Measurements from ENCODE around the gene PUDP. TPM values are rescaled to one million over a fixed set of nuclear protein-coding genes. Genes with fewer than 3 reads are reported as not detected.

The PUDP gene
- total RNA-seq, 2 donors from 2014 or later, result 14.8 to 17.6 TPM

DNA sequence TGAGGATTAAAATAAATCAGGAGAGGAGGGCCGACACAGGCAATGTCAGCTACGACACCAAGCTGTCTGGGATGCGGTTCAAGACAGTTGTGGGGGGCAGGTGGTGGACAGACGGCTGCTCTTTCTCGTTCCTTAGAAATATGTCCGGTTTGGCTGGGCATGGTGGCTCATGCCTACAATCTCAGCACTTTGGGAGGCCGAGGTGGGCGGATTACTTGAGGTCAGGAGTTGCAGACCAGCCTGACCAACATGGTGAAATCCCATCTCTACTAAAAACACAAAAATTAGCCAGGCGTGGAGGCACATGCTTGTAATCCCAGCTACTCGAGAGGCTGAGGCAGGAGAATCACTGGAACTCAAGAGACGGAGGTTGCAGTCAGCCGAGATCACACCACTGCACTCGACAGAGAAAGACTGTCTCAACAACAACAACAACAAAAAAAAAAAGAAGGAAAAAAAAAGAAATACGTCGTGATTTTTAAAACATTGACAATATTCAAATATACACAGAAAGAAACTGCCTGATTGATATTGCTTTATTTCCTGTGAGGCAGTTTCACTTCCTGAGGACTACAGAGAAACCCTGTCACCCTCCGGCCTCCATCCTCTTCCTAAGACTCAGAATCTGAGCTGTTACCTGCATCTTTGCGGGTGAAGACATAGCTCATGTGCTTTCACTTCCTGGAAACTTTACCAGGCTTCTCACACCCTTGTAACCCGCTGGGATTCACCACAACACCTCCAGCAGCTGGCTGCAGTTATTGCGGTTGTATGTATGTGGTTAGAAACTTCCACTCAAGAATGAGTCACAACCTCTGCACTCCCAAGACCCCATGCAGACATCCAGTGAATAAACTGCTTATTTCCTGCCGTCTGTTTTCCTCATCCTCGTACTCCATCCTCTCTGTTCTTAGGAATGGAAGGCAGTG, 64.2 kb downstream of the PUDP start:
- no peaks in the 10 kb centered on the region for H3K4me1 ChIP-seq (replicated peaks)
- H3K36me3 ChIP-seq, result no peaks in the 10 kb centered on the region
- no peak overlapping the region for H3K4me3 ChIP-seq
- intact Hi-C loops (cut with DNase I), result no loop called here
- H3K27me3 ChIP-seq (replicated peaks; ENCODE audit: insufficient read depth), result no peaks in the 10 kb centered on the region
- DNase-seq (ENCODE audit: low spot score), result no peak
- TF ChIP-seq POLR2A (IDR thresholded peaks at IDR 0.05) (no peak), POLR2AphosphoS5 (IDR thresholded peaks at IDR 0.05) (no peak)
- TF ChIP-seq, protein P1, sequence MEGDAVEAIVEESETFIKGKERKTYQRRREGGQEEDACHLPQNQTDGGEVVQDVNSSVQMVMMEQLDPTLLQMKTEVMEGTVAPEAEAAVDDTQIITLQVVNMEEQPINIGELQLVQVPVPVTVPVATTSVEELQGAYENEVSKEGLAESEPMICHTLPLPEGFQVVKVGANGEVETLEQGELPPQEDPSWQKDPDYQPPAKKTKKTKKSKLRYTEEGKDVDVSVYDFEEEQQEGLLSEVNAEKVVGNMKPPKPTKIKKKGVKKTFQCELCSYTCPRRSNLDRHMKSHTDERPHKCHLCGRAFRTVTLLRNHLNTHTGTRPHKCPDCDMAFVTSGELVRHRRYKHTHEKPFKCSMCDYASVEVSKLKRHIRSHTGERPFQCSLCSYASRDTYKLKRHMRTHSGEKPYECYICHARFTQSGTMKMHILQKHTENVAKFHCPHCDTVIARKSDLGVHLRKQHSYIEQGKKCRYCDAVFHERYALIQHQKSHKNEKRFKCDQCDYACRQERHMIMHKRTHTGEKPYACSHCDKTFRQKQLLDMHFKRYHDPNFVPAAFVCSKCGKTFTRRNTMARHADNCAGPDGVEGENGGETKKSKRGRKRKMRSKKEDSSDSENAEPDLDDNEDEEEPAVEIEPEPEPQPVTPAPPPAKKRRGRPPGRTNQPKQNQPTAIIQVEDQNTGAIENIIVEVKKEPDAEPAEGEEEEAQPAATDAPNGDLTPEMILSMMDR (IDR thresholded peaks at IDR 0.05), result no peak
- H3K9me3 ChIP-seq, result no peaks in the 10 kb centered on the region
- 89% methylated on average over 19 of the region's 21 CpGs for WGBS
- H3K27ac ChIP-seq, result no peak overlapping the region

DNA sequence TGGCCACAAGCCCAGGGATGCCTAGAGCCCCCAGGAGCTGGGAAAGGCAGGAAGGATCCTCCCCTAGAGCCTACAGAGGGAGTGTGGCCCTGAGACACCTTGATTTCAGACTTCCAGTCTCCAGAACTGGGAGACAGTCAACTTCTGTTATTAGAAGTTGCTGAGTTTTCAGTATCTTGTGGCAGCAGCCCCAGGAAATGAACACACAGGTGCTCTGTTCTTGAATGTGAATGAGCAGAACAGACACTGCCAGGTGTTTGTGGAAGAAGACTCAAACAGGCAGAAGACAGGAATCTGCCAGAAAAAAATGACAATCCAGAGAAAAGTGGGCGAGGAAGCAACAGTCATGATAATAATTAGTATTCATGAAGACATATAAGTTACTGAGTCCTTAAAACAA, 64.9 kb downstream of the PUDP start:
- Histone ChIP-seq H3K27me3 (replicated peaks; ENCODE audit: insufficient read depth) (no peaks in the 10 kb centered on the region), H3K27ac (no peak overlapping the region), H3K4me3 (no peak overlapping the region), H3K9me3 (no peaks in the 10 kb centered on the region), H3K36me3 (no peaks in the 10 kb centered on the region), H3K4me1 (replicated peaks) (no peaks in the 10 kb centered on the region)
- intact Hi-C loops (cut with DNase I), result no loop called here
- no peak for DNase-seq (ENCODE audit: low spot score)
- 86% methylated on average over 1 of the region's 1 CpG for WGBS
- no peak for TF ChIP-seq POLR2AphosphoS5 (IDR thresholded peaks at IDR 0.05)
- TF ChIP-seq, protein P1 (IDR thresholded peaks at IDR 0.05), result no peak
- TF ChIP-seq POLR2A (IDR thresholded peaks at IDR 0.05), result no peak

DNA sequence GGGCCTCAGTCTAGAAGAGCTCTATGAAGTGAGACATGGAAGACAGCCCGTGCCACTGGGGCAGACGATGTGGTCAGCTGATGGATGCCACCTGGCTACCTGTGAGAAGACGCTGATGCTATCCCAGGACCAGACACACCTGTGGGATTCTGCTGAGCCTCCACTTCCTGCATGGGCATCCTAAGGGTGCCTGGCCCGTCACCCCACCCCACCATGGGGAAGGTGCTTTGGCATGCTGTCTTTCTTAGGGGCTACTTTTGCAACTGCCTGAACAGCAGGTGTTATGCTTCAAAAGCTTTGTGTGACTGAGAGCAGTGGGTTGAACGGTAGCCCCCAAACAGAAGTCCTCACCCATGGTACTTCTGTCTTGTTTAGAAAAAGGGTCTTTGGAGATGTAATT, 65.4 kb downstream of the PUDP start:
- no peak for DNase-seq (ENCODE audit: low spot score)
- Histone ChIP-seq H3K4me1 (replicated peaks) (no peaks in the 10 kb centered on the region), H3K4me3 (no peak overlapping the region), H3K9me3 (no peaks in the 10 kb centered on the region), H3K27ac (no peak overlapping the region), H3K36me3 (no peaks in the 10 kb centered on the region), H3K27me3 (replicated peaks; ENCODE audit: insufficient read depth) (no peaks in the 10 kb centered on the region)
- intact Hi-C loops (cut with DNase I), result no loop called here
- 94% methylated on average over 5 of the region's 5 CpGs for WGBS
- TF ChIP-seq POLR2AphosphoS5 (IDR thresholded peaks at IDR 0.05) (no peak), POLR2A (IDR thresholded peaks at IDR 0.05) (no peak)
- TF ChIP-seq, protein P1 (IDR thresholded peaks at IDR 0.05), result no peak

DNA sequence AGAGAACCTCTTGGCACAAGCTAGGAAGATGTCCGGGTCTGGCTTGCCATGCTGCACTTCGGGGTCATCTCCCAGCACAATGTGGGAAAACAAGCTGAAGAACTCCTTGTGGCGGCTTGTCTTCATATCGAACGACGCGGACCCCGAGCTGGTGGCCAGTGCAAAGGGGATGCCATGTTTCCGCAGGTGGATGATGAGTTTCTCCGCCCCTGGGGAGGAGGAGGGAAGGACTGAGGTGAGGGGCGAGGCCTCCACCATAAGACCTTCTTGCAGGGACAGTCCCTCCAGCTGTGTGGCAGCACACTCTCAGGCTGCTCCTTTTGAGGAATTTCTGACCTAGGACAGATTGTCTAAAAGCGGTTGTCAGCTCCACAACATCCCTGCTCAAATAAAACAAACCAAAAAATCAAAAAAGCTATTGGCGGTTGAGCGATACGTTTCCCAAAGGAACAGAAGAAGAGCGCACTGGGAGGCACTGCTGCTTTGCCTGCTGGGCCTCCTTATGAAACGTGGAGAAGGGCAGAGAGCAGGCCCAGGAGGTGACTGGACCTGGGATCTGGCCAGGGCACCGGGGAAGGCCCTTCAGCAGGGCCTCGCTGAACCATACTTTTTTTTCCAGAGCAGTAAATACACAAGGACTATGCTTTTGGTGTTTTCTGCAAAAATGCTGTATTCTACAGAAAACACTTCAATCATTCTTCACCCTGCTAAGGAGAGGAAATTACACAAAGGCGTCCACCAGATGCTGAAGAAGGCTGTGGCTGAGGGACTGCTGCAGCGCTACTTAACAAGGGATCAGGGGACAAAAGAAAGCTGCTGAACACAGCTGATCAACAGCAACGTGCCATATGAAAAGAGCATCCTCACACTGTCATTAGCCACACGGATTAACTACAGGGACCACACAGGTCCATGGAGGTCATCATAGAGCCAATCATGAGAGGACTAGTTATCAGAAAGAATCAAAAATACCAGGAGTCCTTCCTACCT, 70.4 kb downstream of the PUDP start:
- Histone ChIP-seq H3K4me1 (replicated peaks) (no peaks in the 10 kb centered on the region), H3K27ac (no peak overlapping the region), H3K9me3 (no peaks in the 10 kb centered on the region), H3K27me3 (replicated peaks; ENCODE audit: insufficient read depth) (no peaks in the 10 kb centered on the region), H3K4me3 (no peak overlapping the region), H3K36me3 (no peaks in the 10 kb centered on the region)
- DNase-seq (ENCODE audit: low spot score), result no peak
- 90% methylated on average over 20 of the region's 23 CpGs for WGBS
- no peak for TF ChIP-seq POLR2AphosphoS5 (IDR thresholded peaks at IDR 0.05)
- TF ChIP-seq, protein P1 (IDR thresholded peaks at IDR 0.05), result no peak
- no peak for TF ChIP-seq POLR2A (IDR thresholded peaks at IDR 0.05)
- intact Hi-C loops (cut with DNase I), result no loop called here
